ENCODE measurements around the gene IFNA16.

GRCh38 chr9:21228122-21228521 is 11.0 kb upstream of the IFNA16 start, which contains the start of gene IFNA17:
- TF ChIP-seq CTCF (IDR thresholded peaks at IDR 0.05) (no peak), POLR2A (IDR thresholded peaks at IDR 0.05) (no peak)

Measured in right lobe of liver (tissue), 4 donors.